Smooth muscle cell (in vitro differentiated cells): ENCODE results near the gene ATP10A. TPM values are rescaled to one million over a fixed set of nuclear protein-coding genes. Genes with fewer than 3 reads are reported as not detected.
"Not testable (repeated sequence)": the region's sequence is repeated elsewhere in the genome, so short reads cannot be mapped to it uniquely, and the experiment has no call there.

Experiments used
- DNase-seq: peaks from one replicate; lab custom pipeline; 2025; ENCODE audit not compliant: unreplicated experiment; lab: John Stamatoyannopoulos, UW
- H2AFZ ChIP-seq: fragments of 200-600 bp; sonication (generic); 2 replicates; pipeline ENCODE4 v1.6.0; 2016; ENCODE audit warnings: antibody characterized with exemption, low read depth, mild to moderate bottlenecking
- H3F3A ChIP-seq: fragments of 200-600 bp; sonication (generic); 2 replicates; pipeline ENCODE4 v1.6.0; 2017; ENCODE audit warnings: antibody characterized with exemption, low read depth
- H3K27ac ChIP-seq: fragments of 200-600 bp; sonication (generic); 2 replicates; pipeline ENCODE4 v1.5.1; 2016; ENCODE audit warnings: low read depth, mild to moderate bottlenecking
- H3K27me3 ChIP-seq: fragments of 200-600 bp; sonication (generic); 2 replicates; pipeline ENCODE4 v1.6.1; 2016; ENCODE audit warnings: low read depth, mild to moderate bottlenecking
- H3K36me3 ChIP-seq: fragments of 200-600 bp; sonication (generic); 2 replicates; pipeline ENCODE4 v1.5.1; 2016; ENCODE audit warnings: low read depth
- H3K4me1 ChIP-seq: fragments of 200-600 bp; sonication (generic); 2 replicates; pipeline ENCODE4 v1.5.1; 2016; ENCODE audit warnings: low read depth
- H3K4me2 ChIP-seq: fragments of 200-600 bp; sonication (generic); 2 replicates; pipeline ENCODE4 v1.6.0; 2016; ENCODE audit warnings: mild to moderate bottlenecking
- H3K4me3 ChIP-seq: fragments of 200-600 bp; sonication (generic); 2 replicates; pipeline ENCODE4 v1.5.1; 2016; ENCODE audit warnings: mild to moderate bottlenecking
- H3K79me2 ChIP-seq: fragments of 200-600 bp; sonication (generic); 2 replicates; pipeline ENCODE4 v1.6.0; 2016; ENCODE audit warnings: low read depth, mild to moderate bottlenecking
- H3K9ac ChIP-seq: fragments of 200-600 bp; sonication (generic); 2 replicates; pipeline ENCODE4 v1.6.0; 2016; ENCODE audit warnings: low read depth
- H3K9me3 ChIP-seq: fragments of 200-600 bp; sonication (generic); replicated peaks from 2 replicates; pipeline ENCODE4 v1.5.1; 2016; ENCODE audit warnings: low read depth
- H4K20me1 ChIP-seq: fragments of 200-600 bp; sonication (generic); 2 replicates; pipeline ENCODE4 v1.6.0; 2016; ENCODE audit warnings: low read depth
- WGBS: methylation state at CpG from one replicate; pipeline ENCODE4 v1.1.7; 2016; ENCODE audit warnings: low lambda C conversion rate; 5-methylcytosine and 5-hydroxymethylcytosine counted together
- polyA plus RNA-seq: library from polyadenylated mRNA; unstranded; fragments of >200 nt; fragmentation: Nextera tagmentation; extraction: Ambion mirVana; gene quantifications from 2 replicates; pipeline ENCODE4 v1.2.1, GENCODE V29; 2016
- total RNA-seq: library from RNA; depleted of rRNA; stranded (reverse); fragments of >200 nt; gene quantifications from 2 replicates; pipeline ENCODE4 v1.2.3, GENCODE V29; 2014
- TF ChIP-seq, protein P1 (sequence below): fragments of 200-600 bp; sonication (generic); IDR thresholded peaks from 2 replicates; pipeline ENCODE4 v1.5.1; 2017; ENCODE audit warnings: borderline replicate concordance, mild to moderate bottlenecking, antibody characterized with exemption; ENCODE audit not compliant: insufficient read depth, poor library complexity, severe bottlenecking

Gene ATP10A
- total and polyA plus RNA-seq, 2 experiments from 2014 or later: 10.6 to 12.3 TPM

DNA sequence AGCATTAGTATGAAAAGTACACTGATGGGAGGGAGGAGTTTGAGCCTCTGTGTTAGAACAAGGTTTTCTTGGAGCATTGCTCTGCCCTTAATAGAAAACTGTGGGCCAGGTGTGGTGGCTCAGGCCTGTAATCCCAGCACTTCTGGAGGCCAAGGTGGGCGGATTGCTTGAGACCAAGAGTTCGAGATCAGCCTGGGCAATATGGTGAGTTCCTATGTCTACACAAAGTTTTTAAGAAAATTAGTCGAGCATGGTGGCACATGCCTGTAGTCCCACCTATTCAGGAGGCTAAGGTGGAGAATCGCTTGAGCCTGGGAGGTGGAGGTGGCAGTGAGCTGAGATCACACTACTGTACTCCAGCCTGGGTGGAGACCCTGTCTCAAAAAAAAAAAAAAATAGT is 103.7 kb downstream of the ATP10A start:
- H4K20me1 ChIP-seq: no peaks in the 10 kb centered on the region
- no peak overlapping the region for H3K4me2 ChIP-seq
- H3K4me1 ChIP-seq: no peaks in the 10 kb centered on the region
- H3K9me3 ChIP-seq: no peaks in the 10 kb centered on the region
- no peaks in the 10 kb centered on the region for H3K79me2 ChIP-seq
- TF ChIP-seq, protein P1, sequence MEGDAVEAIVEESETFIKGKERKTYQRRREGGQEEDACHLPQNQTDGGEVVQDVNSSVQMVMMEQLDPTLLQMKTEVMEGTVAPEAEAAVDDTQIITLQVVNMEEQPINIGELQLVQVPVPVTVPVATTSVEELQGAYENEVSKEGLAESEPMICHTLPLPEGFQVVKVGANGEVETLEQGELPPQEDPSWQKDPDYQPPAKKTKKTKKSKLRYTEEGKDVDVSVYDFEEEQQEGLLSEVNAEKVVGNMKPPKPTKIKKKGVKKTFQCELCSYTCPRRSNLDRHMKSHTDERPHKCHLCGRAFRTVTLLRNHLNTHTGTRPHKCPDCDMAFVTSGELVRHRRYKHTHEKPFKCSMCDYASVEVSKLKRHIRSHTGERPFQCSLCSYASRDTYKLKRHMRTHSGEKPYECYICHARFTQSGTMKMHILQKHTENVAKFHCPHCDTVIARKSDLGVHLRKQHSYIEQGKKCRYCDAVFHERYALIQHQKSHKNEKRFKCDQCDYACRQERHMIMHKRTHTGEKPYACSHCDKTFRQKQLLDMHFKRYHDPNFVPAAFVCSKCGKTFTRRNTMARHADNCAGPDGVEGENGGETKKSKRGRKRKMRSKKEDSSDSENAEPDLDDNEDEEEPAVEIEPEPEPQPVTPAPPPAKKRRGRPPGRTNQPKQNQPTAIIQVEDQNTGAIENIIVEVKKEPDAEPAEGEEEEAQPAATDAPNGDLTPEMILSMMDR: no peak
- no peak overlapping the region for H3K9ac ChIP-seq
- H3K36me3 ChIP-seq: no peaks in the 10 kb centered on the region
- no peak overlapping the region for H2AFZ ChIP-seq
- H3K4me3 ChIP-seq: no peak overlapping the region
- no peaks in the 10 kb centered on the region for H3F3A ChIP-seq
- no peak overlapping the region for H3K27ac ChIP-seq
- 96% methylated on average over 4 of the region's 4 CpGs for WGBS
- no peak for DNase-seq
- H3K27me3 ChIP-seq: no peaks in the 10 kb centered on the region

DNA sequence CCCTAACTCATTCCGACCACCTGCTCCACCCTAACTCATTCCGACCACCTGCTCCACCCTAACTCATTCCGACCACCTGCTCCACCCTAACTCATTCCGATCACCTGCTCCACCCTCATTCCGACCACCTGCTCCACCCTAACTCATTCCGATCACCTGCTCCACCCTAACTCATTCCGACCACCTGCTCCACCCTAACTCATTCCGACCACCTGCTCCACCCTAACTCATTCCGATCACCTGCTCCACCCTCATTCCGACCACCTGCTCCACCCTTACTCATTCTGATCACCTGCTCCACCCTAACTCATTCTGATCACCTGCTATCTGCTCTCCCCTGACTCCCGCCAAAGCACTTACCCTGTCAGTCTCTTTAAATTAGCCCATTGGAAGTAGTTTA is 104.5 kb downstream of the ATP10A start:
- 98% methylated on average over 11 of the region's 11 CpGs for WGBS
- not testable (repeated sequence) for H2AFZ ChIP-seq, H3K4me3 ChIP-seq, H3K27me3 ChIP-seq, H3K36me3 ChIP-seq, H3K4me1 ChIP-seq, H3K9ac ChIP-seq, H3K9me3 ChIP-seq, H4K20me1 ChIP-seq, DNase-seq, H3F3A ChIP-seq, H3K27ac ChIP-seq, H3K79me2 ChIP-seq, H3K4me2 ChIP-seq

DNA sequence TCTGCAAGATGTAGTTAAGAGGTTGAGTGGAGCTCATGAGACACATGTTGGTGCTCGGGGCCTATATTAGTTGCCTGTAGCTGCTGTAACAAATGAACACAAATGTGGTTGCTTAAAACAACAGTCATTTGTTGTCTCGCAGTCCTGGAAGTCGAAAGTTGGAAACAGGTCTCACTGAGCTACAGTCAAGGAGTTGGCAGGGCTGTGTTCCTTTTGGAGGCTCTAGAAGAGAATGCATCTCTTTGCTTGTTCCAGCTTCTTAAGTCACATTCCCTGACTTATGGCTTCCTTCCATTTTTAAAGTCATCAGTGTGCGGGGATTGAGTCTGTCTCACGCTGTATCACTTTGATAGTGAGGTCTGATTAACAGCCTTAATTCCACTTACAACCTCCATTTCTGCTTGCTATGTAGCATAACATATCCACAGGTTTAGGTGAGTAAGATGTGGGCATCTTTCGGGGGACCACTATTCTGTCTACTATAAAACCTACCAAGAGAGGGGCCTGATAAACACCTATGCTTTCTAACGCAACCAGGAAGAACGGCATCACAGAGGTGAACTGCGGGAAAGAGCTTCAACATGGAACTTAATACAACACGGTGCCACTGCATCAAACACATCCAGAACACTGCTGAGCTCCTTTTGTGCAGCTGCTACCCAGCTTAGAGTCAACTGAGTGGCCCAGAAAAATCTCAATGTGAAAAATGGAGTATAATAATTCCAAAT is 119.4 kb downstream of the ATP10A start:
- Histone ChIP-seq H2AFZ (no peak overlapping the region), H3K79me2 (peaks cover 6% of the 10 kb centered on the region), H3K9me3 (no peaks in the 10 kb centered on the region), H3K4me3 (no peak overlapping the region), H3F3A (peaks cover under 1% of the 10 kb centered on the region), H3K4me1 (no peaks in the 10 kb centered on the region), H4K20me1 (no peaks in the 10 kb centered on the region), H3K9ac (no peak overlapping the region), H3K4me2 (no peak overlapping the region), H3K27me3 (no peaks in the 10 kb centered on the region), H3K36me3 (no peaks in the 10 kb centered on the region), H3K27ac (no peak overlapping the region)
- TF ChIP-seq, protein P1: no peak
- DNase-seq: no peak
- WGBS: 96% methylated on average over 10 of the region's 10 CpGs

DNA sequence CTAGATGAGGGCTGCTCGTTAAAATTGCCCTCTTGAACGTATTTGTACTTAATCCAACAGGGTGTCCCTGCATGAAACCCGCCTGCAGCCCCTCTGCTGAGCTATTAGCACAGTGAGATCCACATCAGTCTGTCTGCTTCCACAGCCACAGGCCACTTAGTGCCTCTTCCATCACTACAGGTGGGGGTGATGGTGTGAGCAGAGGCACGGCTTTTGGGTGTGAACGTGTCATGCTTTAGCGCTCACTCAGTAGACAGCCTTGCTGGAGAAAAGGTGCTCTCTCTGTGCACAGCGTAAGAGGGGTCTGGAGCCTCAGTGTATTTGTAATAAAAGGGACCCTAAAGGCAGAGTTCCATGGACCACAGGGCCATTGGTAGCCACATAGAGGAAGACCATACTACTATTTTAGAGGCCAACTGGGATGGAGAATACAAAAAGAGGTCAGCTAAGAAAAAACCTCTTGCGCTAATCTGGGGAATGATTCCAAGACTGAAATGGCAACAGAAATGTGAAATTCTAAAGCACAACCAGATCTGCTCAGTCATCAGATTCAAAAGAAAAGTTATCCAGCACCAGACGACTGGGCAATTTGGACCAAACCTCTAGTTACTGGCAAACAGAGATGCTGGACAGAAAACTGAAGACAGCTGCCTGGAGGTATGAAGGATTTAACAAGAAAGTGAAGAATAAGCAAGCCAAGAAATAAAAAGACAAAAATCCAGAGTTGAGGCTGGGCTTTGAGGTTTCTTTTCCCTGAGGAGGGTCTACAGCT is 120.2 kb downstream of the ATP10A start:
- H3K4me1 ChIP-seq: peaks cover 4% of the 10 kb centered on the region
- no peaks in the 10 kb centered on the region for H4K20me1 ChIP-seq
- no peaks in the 10 kb centered on the region for H3K36me3 ChIP-seq
- H3K27me3 ChIP-seq: no peaks in the 10 kb centered on the region
- no peak overlapping the region for H2AFZ ChIP-seq
- no peak overlapping the region for H3K9ac ChIP-seq
- H3K9me3 ChIP-seq: no peaks in the 10 kb centered on the region
- no peak overlapping the region for H3K4me2 ChIP-seq
- H3K27ac ChIP-seq: no peak overlapping the region
- H3K79me2 ChIP-seq: peaks cover 6% of the 10 kb centered on the region
- H3K4me3 ChIP-seq: no peak overlapping the region
- DNase-seq: no peak
- H3F3A ChIP-seq: peaks cover 8% of the 10 kb centered on the region
- TF ChIP-seq, protein P1: no peak
- WGBS: 75% methylated on average over 9 of the region's 9 CpGs
